Measurements from ENCODE around the gene EIF4A2.
"Not testable (repeated sequence)": the region's sequence is repeated elsewhere in the genome, so short reads cannot be mapped to it uniquely, and the experiment has no call there.

EIF4A2 gene

GRCh38 chr3:186784820-186785494, 1.6 kb downstream of the EIF4A2 start:
- DNase-seq (ENCODE audit: low read depth in 2 of 3, low spot score in 2 of 3) = no peak

- DNase-seq (ENCODE audit: low read depth in 2 of 3, low spot score in 2 of 3) = no peak
These were observed 2.2 kb downstream of the EIF4A2 start for GRCh38 chr3:186785495-186786018.

- DNase-seq (ENCODE audit: low read depth in 2 of 3, low spot score in 2 of 3) = no peak
These were observed 3.5 kb downstream of the EIF4A2 start for GRCh38 chr3:186786922-186787321.

- no peak for DNase-seq (ENCODE audit: low read depth in 2 of 3, low spot score in 2 of 3)
These were observed 4.5 kb downstream of the EIF4A2 start for GRCh38 chr3:186787642-186788481.

GRCh38 chr3:186788482-186789370, 5.3 kb downstream of the EIF4A2 start:
- no peak for DNase-seq (ENCODE audit: low read depth in 2 of 3, low spot score in 2 of 3)

- no peak for DNase-seq (ENCODE audit: low read depth in 2 of 3, low spot score in 2 of 3)
These were observed 6.3 kb downstream of the EIF4A2 start for GRCh38 chr3:186789554-186790260.

- DNase-seq (ENCODE audit: low read depth in 2 of 3, low spot score in 2 of 3) = peak in 1 of 3 experiments; percentile 27
These were observed 7.0 kb downstream of the EIF4A2 start for GRCh38 chr3:186790261-186790981.

GRCh38 chr3:186798239-186798874, 15.0 kb downstream of the EIF4A2 start:
- no peak for DNase-seq (ENCODE audit: low read depth in 2 of 3, low spot score in 2 of 3)

GRCh38 chr3:186800285-186800684, 16.9 kb downstream of the EIF4A2 start:
- DNase-seq (ENCODE audit: low read depth in 2 of 3, low spot score in 2 of 3) = no peak

GRCh38 chr3:186802701-186803100, 19.3 kb downstream of the EIF4A2 start:
- no peak for DNase-seq (ENCODE audit: low read depth in 2 of 3, low spot score in 2 of 3)

GRCh38 chr3:186803447-186803846, 20.1 kb downstream of the EIF4A2 start:
- not testable (repeated sequence) for DNase-seq (ENCODE audit: low read depth in 2 of 3, low spot score in 2 of 3)

- peak; percentile 74 to 77 (median 75) for DNase-seq (ENCODE audit: low read depth in 2 of 3, low spot score in 2 of 3)
These were observed 23.0 kb downstream of the EIF4A2 start, which contains the start of gene RFC4 for GRCh38 chr3:186806089-186807055. RFC4 (minus strand) TSS chr3:186806482; CDS start chr3:186804713, 1,769 bp downstream.

- DNase-seq (ENCODE audit: low read depth in 2 of 3, low spot score in 2 of 3) = no peak
These were observed 23.9 kb downstream of the EIF4A2 start for GRCh38 chr3:186807231-186807630.

GRCh38 chr3:186810336-186810996, 27.1 kb downstream of the EIF4A2 start:
- no peak for DNase-seq (ENCODE audit: low read depth in 2 of 3, low spot score in 2 of 3)

- DNase-seq (ENCODE audit: low read depth in 2 of 3, low spot score in 2 of 3) = not testable (repeated sequence)
These were observed 27.9 kb downstream of the EIF4A2 start for GRCh38 chr3:186811313-186811712.

GRCh38 chr3:186814100-186814499, 30.7 kb downstream of the EIF4A2 start:
- no peak for DNase-seq (ENCODE audit: low read depth in 2 of 3, low spot score in 2 of 3)

- no peak for DNase-seq (ENCODE audit: low read depth in 2 of 3, low spot score in 2 of 3)
These were observed 32.1 kb downstream of the EIF4A2 start for GRCh38 chr3:186815435-186815834.

- no peak for DNase-seq (ENCODE audit: low read depth in 2 of 3, low spot score in 2 of 3)
These were observed 35.1 kb downstream of the EIF4A2 start for GRCh38 chr3:186818516-186818915.
